Tibial nerve (tissue), 4 donors: ENCODE measurements around the gene BICDL2. TPM values are rescaled to one million over a fixed set of nuclear protein-coding genes. Genes with fewer than 3 reads are reported as not detected.

Experiments used
- DNase-seq, 2 donors: peaks; one replicate each; pipeline ENCODE4 v3.0.0-alpha.2; 2019; ENCODE audit warnings: low spot score in 2 of 2
- H3K27ac ChIP-seq, 4 donors: fragments of 200-600 bp; sonication (generic) in 3 of 4; one replicate each; pipeline ENCODE4 v1.5.1; 2017 to 2019; ENCODE audit warnings: mild to moderate bottlenecking in 1 of 4
- H3K27me3 ChIP-seq, 2 donors: fragments of 200-600 bp; sonication (generic) in 1 of 2; one replicate each; pipeline versions ENCODE4 v1.5.1 to v1.6.0; 2017 to 2019
- H3K36me3 ChIP-seq, 3 donors: fragments of 200-600 bp; sonication (generic); one replicate each; pipeline ENCODE4 v1.5.1; 2018 to 2019
- H3K4me1 ChIP-seq, 4 donors: fragments of 200-600 bp; sonication (generic) in 3 of 4; one replicate each; pipeline ENCODE4 v1.5.1; 2017 to 2019
- H3K4me3 ChIP-seq, 4 donors: fragments of 200-600 bp; sonication (generic) in 3 of 4; one replicate each; pipeline ENCODE4 v1.5.1; 2017 to 2019; ENCODE audit warnings: mild to moderate bottlenecking in 1 of 4, moderate library complexity in 1 of 4
- H3K9me3 ChIP-seq, 4 donors: fragments of 200-600 bp; sonication (generic) in 3 of 4; one replicate each; pipeline ENCODE4 v1.5.1; 2017 to 2019
- EP300 ChIP-seq, 2 donors: sonication (generic); formaldehyde crosslinking; IDR thresholded peaks; one replicate each; pipeline ENCODE4 v1.6.1; 2017; ENCODE audit warnings: antibody characterized with exemption in 2 of 2, mild to moderate bottlenecking in 1 of 2
- POLR2A ChIP-seq, 2 donors: fragments of 450-650 bp; IDR thresholded peaks; one replicate each; pipeline ENCODE4 v1.6.1; 2017; ENCODE audit warnings: antibody characterized with exemption in 2 of 2, mild to moderate bottlenecking in 2 of 2, moderate library complexity in 2 of 2
- WGBS, 2 donors: methylation state at CpG; one replicate each; pipeline ENCODE4 v1.1.5; 2018; 5-methylcytosine and 5-hydroxymethylcytosine counted together
- total RNA-seq, 4 donors: library from RNA; depleted of rRNA; stranded (reverse); fragments of >200 nt; gene quantifications; one replicate each; pipeline ENCODE4 v1.1.0, GENCODE V29; 2016
- TF ChIP-seq, protein P1 (sequence below), 5 experiments: fragments of 200-600 bp in 3 of 5; fragments of 450-650 bp in 2 of 5; sonication (generic) in 3 of 5; IDR thresholded peaks; one replicate each; pipeline ENCODE4 v1.5.1; 2016 to 2019; ENCODE audit warnings: antibody characterized with exemption in 5 of 5, mild to moderate bottlenecking in 3 of 5, moderate library complexity in 2 of 5

The BICDL2 gene
- total RNA-seq, 4 donors from 2014 or later, result not detected

- whole genome bisulfite sequencing, 2 donors, result 32 to 37% methylated on average over 9 to 15 of the region's 27 CpGs
- no peak for DNase-seq
- H3K27me3 ChIP-seq, result peaks cover 0 to 74% of the 10 kb centered on the region in 2 donors
- no peaks in the 10 kb centered on the region for H3K9me3 ChIP-seq
- no peaks in the 10 kb centered on the region for H3K36me3 ChIP-seq
- no peak within 1 kb of the TSS for H3K27ac ChIP-seq
- H3K4me3 ChIP-seq, result no peak within 1 kb of the TSS
- peaks cover 0 to 14% (median 4%) of the 10 kb centered on the region in 4 donors for H3K4me1 ChIP-seq
- TF ChIP-seq, protein P1, sequence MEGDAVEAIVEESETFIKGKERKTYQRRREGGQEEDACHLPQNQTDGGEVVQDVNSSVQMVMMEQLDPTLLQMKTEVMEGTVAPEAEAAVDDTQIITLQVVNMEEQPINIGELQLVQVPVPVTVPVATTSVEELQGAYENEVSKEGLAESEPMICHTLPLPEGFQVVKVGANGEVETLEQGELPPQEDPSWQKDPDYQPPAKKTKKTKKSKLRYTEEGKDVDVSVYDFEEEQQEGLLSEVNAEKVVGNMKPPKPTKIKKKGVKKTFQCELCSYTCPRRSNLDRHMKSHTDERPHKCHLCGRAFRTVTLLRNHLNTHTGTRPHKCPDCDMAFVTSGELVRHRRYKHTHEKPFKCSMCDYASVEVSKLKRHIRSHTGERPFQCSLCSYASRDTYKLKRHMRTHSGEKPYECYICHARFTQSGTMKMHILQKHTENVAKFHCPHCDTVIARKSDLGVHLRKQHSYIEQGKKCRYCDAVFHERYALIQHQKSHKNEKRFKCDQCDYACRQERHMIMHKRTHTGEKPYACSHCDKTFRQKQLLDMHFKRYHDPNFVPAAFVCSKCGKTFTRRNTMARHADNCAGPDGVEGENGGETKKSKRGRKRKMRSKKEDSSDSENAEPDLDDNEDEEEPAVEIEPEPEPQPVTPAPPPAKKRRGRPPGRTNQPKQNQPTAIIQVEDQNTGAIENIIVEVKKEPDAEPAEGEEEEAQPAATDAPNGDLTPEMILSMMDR (IDR thresholded peaks at IDR 0.05), result no peak
- TF ChIP-seq POLR2A (IDR thresholded peaks at IDR 0.05), result no peak
- TF ChIP-seq EP300 (IDR thresholded peaks at IDR 0.05), result no peak
Observed at GRCh38 chr16:3012828-3013420, 23.8 kb downstream of the BICDL2 start, which contains the start of gene CLDN9. Gene CLDN9, plus strand, starts transcription at chr16:3012923. Its CDS starts 440 bp downstream, at chr16:3013363.

- TF ChIP-seq POLR2A (IDR thresholded peaks at IDR 0.05), result no peak
- TF ChIP-seq, protein P1 (IDR thresholded peaks at IDR 0.05), result no peak
- no peak for TF ChIP-seq EP300 (IDR thresholded peaks at IDR 0.05)
- Histone ChIP-seq H3K36me3 (no peaks in the 10 kb centered on the region), H3K4me1 (peaks cover 0 to 16% (median 5%) of the 10 kb centered on the region in 4 donors), H3K27me3 (peaks cover 0 to 74% of the 10 kb centered on the region in 2 donors), H3K27ac (no peak overlapping the region), H3K4me3 (no peak overlapping the region), H3K9me3 (no peaks in the 10 kb centered on the region)
- no peak for DNase-seq
- WGBS, 2 donors, result 10% methylated on average over 17 to 19 of the region's 19 CpGs
Observed at GRCh38 chr16:3012246-3012645, 24.5 kb downstream of the BICDL2 start.

- TF ChIP-seq, protein P1 (IDR thresholded peaks at IDR 0.05), result no peak
- TF ChIP-seq POLR2A (IDR thresholded peaks at IDR 0.05) (no peak), EP300 (IDR thresholded peaks at IDR 0.05) (no peak)
- H3K4me1 ChIP-seq, result peaks cover 0 to 17% (median 5%) of the 10 kb centered on the region in 4 donors
- H3K36me3 ChIP-seq, result no peaks in the 10 kb centered on the region
- DNase-seq, result no peak
- no peaks in the 10 kb centered on the region for H3K9me3 ChIP-seq
- WGBS, 2 donors, result 89 to 91% methylated on average over 8 of the region's 8 CpGs
- H3K27me3 ChIP-seq, result peaks cover 0 to 89% of the 10 kb centered on the region in 2 donors
- H3K4me3 ChIP-seq, result no peak overlapping the region
- H3K27ac ChIP-seq, result no peak overlapping the region
Observed at GRCh38 chr16:3010510-3010909, 26.2 kb downstream of the BICDL2 start.

GRCh38 chr16:3009568-3010390 is 27.0 kb downstream of the BICDL2 start:
- DNase-seq, result no peak
- WGBS, 2 donors, result 41 to 48% methylated on average over 17 to 21 of the region's 21 CpGs
- TF ChIP-seq EP300 (IDR thresholded peaks at IDR 0.05) (no peak), POLR2A (IDR thresholded peaks at IDR 0.05) (no peak)
- TF ChIP-seq, protein P1 (IDR thresholded peaks at IDR 0.05), result no peak

GRCh38 chr16:3008690-3009037 is 28.1 kb downstream of the BICDL2 start:
- H3K27me3 ChIP-seq, result peaks cover 2 to 91% of the 10 kb centered on the region in 2 donors
- no peak overlapping the region for H3K4me3 ChIP-seq
- H3K9me3 ChIP-seq, result no peaks in the 10 kb centered on the region
- 28 to 42% methylated on average over 4 of the region's 4 CpGs for WGBS, 2 donors
- H3K27ac ChIP-seq, result no peak overlapping the region
- no peak for DNase-seq
- no peak for TF ChIP-seq POLR2A (IDR thresholded peaks at IDR 0.05)
- no peak for TF ChIP-seq EP300 (IDR thresholded peaks at IDR 0.05)
- TF ChIP-seq, protein P1 (IDR thresholded peaks at IDR 0.05), result no peak
- no peaks in the 10 kb centered on the region for H3K36me3 ChIP-seq
- H3K4me1 ChIP-seq, result peaks cover 0 to 22% (median 7%) of the 10 kb centered on the region in 4 donors

More at GRCh38 chr16:3009568-3010390, 27.0 kb downstream of the BICDL2 start:
- H3K27me3 ChIP-seq, result peaks cover 2 to 96% of the 10 kb centered on the region in 2 donors
- no peak overlapping the region for H3K27ac ChIP-seq
- peaks cover 0 to 20% (median 7%) of the 10 kb centered on the region in 4 donors for H3K4me1 ChIP-seq
- no peaks in the 10 kb centered on the region for H3K36me3 ChIP-seq
- H3K9me3 ChIP-seq, result no peaks in the 10 kb centered on the region
- no peak overlapping the region for H3K4me3 ChIP-seq
